GM10266 (cell line): ENCODE results near the gene CDKL4.
"Not testable (repeated sequence)": the region's sequence is repeated elsewhere in the genome, so short reads cannot be mapped to it uniquely, and the experiment has no call there.

Experiments
- DNase-seq: peaks from one replicate; pipeline ENCODE4 v3.0.0; 2012; ENCODE audit errors: extremely low spot score
- CTCF ChIP-seq: IDR thresholded peaks from 2 replicates; pipeline ENCODE4 v1.5.1; 2012; ENCODE audit warnings: mild to moderate bottlenecking, low read depth; ENCODE audit not compliant: control insufficient read depth, insufficient read depth; ENCODE audit errors: missing control alignments

The CDKL4 gene

GRCh38 chr2:39247512-39248043 lies 3.8 kb upstream of the CDKL4 start:
- DNase-seq: no peak
- TF ChIP-seq CTCF: no peak

GRCh38 chr2:39246382-39246980 lies 2.7 kb upstream of the CDKL4 start:
- no peak for TF ChIP-seq CTCF
- DNase-seq: no peak

- not testable (repeated sequence) for DNase-seq
Measured at GRCh38 chr2:39244963-39245625, 1.3 kb upstream of the CDKL4 start.

- not testable (repeated sequence) for DNase-seq
Measured at GRCh38 chr2:39244241-39244862, 582 bp upstream of the CDKL4 start.

- DNase-seq: no peak
- no peak for TF ChIP-seq CTCF
Measured at GRCh38 chr2:39241588-39241987, 2.2 kb downstream of the CDKL4 start.

- DNase-seq: no peak
- no peak for TF ChIP-seq CTCF
Measured at GRCh38 chr2:39240758-39241157, 3.0 kb downstream of the CDKL4 start.

GRCh38 chr2:39234754-39235153 lies 9.0 kb downstream of the CDKL4 start:
- DNase-seq: no peak
- no peak for TF ChIP-seq CTCF

GRCh38 chr2:39232141-39232540 lies 11.6 kb downstream of the CDKL4 start:
- DNase-seq: no peak
- no peak for TF ChIP-seq CTCF
